CD4-positive, alpha-beta T cell treated with Interleukin-4 for 1 hour (primary cell): ENCODE data around the gene DMAP1.

Source experiments
- DNase-seq, 2 donors: peaks; one replicate each; pipeline ENCODE4 v3.0.0-alpha.2; 2020 to 2022

Gene DMAP1

DNA sequence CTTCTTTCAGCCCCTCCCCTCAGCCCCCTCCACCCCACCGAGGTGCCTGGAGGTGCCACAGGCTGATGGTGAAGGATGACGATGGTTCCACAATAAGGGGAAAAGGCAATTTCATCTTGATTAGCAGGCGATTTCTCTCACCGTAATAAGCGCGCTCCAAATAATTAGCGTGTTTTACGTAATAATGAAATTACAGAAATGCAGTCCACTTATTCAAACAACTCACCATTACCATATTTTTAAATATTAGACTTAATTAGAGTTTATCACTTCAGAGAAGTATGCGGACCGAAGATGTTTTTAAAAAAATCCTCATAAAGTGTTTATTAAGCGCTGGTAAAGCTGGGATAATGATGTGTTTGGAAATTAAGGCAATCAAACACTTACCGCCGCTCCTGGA lies 14.9 kb downstream of the DMAP1 start:
- no peak for DNase-seq

DNA sequence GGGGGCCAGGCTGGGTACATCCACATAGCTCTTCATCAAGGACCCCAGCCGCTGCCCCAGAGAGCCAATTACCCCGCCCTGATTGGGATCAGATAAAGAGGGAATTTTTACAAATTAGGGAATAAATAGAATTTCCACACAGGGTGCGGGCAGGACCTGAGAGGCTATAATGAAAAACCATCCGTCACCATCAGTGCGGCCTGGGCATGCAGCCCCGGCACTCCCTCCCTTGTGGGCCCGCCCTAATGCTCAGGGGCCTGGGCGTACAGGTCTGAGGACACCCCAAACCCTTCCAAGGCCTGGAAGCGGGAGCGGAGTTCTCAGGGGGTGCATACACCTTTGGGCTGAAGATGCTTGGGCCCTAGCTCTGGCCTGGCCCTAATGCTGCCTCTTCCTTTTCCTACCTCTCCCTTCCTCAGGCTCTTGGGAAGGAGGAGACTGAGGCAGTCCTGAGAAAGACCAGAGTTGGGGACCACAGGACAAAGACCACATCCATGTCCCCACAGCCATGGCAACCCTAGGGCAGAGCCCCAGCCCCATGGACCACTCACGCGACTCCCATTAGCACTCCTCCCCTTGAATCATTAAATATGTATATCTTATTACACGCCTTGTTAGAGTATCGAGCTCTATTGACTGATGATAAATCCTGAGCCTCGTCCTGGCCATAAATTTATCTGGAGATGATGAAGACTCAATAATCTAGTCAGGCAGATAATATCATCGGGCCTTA lies 16.3 kb downstream of the DMAP1 start:
- no peak for DNase-seq

DNA sequence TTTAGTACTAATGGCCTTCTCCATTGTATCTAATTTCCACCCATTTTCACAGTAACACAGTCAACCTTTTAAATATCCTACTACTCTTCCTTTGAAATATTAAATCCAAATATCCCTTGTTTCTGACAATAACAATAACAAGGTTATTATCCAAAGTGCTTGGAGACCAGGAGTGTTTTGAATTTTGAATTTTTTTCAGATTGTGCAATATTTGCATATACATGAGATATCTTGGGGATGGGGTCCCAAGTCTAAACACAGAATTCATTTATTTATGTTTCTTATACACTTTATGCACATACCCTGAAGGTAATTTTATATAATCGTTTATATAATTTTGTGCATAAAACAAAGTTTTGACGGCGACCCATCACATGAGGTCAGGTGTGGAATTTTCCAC lies 17.5 kb downstream of the DMAP1 start:
- DNase-seq, result no peak

DNA sequence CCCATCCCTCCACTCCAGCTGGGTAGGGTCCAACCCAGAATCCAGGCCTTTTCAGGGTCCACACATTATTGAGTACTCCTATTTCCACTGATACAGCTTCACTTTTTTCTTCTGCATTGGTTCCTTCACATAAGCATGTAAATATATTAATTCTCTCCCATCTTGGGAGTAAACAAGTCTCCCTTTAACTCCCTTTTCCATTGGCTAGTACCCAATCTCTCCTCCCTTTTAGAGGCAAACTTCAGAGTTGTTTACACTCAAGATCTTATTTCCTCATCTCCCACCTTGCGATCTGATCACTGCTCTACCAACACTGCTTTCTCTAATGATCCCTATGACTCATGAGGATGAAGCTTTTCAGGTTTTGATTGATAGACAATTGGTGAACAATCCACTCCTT lies 20.3 kb downstream of the DMAP1 start:
- no peak for DNase-seq

DNA sequence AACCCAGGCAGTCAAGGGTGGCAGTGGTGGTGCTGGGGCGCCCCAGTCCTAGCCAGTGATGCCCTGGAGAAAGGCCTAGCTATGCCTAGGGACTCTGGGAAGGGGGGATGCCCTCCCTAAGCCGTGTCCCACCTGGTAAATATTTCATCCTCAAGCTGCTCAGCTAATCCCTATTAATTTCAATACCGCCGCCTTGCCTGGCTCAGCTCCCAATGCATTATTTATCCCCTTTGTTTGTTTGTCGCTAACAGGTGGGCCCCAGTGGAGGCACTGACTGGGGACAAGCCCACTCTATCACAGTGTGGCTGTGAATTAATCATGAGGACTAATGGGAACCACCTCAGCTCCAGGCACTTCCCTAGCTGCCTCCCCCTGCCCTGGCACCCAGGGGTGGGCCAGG lies 22.5 kb downstream of the DMAP1 start:
- DNase-seq, result no peak

DNA sequence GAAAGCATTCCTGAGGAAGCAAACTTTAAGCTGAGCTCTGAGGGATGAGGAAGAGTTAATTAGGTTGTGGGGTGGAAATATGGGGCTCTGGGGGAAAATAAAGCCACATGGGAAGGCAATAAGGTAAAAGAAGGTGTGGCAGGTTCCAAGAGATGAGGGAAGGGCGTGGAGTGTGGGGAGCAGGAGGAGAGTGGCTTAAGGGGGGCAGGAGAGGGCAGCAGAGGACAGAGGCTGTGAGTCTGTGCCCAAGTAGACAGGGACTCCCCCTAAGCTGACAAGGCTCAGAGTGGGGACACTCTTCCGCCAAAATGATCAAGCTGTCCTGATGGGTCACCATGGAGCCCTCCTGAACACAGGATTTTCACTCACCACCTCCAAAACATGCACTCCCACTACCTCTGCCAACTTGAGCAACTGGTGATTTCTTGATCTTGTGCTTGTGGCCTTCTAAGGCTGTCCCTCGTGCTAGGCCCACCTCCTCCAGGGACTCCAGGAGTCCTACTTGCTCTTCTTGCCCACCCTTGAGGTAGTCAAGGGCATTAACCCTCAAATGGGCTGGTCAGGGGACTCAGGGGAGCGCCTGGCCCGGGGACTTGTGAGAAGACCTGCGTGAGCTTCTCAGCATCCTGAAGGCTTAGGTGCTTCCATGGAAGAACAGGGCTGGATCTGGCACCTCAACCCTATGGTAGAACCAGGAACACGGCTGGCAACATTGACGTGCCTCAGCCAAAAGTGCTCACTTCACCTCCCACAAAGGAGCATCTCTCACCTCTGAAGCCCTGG lies 23.4 kb downstream of the DMAP1 start:
- no peak for DNase-seq

DNA sequence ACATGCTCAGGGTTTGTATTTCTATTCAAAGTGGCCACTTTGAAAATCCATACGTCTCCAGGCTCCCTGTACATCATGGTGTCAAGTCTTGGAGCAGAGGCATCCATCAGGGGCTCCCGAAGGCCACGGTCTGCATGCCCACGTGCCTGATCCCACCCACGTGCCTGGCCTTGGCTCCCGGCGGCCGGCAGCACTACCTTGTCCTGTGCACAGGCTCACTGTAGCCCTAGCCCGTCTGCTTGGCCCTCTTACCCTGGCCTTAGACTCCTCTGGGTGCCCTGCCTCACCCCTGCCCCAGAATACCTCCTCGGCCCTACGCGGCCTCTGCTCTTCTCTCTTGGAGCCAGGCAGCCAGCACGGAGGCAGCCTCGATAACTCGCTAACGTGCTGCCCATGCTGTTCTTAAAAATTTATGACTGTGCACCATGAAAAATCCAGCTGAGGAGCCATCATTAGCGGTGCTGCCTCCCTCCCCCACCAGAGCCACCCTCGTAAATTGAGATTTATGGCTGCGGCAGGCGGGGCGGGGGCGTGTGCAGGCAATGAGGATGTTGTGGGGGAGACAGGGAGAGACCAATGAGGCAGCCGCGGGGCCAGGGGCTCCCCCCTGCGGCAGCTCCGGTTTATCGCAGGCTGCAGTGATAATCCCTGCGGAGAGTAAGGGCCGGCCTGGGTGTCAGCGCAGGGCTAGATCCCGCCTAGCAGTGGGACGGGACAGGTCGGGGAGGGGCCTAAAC lies 24.6 kb downstream of the DMAP1 start:
- peak; percentile 24 to 40 for DNase-seq

DNA sequence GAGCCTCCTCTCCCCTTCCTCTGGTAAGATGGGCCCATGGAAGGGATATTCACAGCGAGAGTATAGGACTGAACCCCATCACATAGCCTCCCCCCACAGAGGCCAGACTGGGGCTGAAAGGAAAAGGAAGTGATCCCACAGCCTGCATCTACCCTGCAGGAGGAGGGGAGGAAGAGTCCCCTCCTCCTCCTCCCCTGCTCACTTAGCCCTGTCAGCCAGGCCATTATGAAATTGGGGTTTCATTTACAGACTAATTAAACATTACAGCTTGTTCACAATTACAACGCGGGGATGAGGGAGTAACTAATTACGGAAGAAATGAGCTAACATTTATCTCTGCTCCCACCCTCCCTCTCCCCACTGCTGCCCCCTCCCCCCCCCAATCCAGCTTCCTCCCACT lies 25.4 kb downstream of the DMAP1 start:
- DNase-seq, result no peak

DNA sequence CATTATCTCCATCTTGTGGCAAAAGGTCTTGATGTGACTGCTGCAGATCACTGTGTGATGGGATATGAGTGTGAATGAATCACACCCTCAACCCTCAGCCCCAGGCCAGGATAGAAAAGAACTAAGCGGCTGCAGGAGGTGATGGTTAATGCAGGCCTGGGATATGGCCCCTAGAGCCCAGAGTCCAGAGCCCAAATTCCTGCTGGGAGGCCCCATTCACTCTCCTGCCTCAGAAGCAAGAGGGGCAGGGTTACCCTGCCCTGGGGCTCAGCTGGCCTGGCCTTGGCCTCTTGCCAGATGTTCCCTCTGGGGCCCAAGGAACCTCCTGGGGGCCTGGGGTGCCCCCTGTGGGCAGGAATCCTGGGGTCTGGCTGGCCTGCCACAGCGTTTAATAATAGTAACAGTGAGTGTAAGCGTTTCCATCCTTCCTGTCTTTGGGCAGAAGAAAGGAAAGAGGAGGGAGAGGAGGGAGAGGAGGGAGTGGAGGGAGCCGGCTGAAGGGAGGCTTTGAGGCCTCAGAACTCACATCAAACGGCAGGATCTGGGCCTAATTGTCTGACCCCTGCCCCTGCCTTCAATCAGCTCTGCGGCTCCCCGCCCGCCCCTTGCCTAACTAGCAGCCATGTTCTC lies 26.2 kb downstream of the DMAP1 start:
- DNase-seq, result no peak

DNA sequence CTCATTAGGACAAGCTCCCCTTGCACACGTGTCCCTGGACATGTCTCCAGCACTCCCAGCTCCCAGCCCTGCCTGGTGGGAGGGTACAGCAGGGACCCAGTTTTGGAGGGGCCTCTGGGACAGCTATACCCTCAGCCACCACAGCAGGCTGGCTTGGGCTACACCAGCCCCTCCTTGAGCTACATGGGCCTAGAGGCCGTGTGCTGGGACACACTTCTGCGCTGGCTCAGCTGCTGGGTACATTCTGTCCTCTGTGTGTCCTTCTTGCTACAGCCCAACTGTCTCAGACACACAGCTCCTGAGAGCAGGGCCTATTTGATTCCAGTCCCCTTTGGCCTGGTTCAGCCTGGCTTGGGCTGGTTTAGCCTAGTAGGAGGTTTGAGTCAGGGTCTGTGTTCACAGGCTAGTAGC lies 26.7 kb downstream of the DMAP1 start:
- DNase-seq, result no peak

DNA sequence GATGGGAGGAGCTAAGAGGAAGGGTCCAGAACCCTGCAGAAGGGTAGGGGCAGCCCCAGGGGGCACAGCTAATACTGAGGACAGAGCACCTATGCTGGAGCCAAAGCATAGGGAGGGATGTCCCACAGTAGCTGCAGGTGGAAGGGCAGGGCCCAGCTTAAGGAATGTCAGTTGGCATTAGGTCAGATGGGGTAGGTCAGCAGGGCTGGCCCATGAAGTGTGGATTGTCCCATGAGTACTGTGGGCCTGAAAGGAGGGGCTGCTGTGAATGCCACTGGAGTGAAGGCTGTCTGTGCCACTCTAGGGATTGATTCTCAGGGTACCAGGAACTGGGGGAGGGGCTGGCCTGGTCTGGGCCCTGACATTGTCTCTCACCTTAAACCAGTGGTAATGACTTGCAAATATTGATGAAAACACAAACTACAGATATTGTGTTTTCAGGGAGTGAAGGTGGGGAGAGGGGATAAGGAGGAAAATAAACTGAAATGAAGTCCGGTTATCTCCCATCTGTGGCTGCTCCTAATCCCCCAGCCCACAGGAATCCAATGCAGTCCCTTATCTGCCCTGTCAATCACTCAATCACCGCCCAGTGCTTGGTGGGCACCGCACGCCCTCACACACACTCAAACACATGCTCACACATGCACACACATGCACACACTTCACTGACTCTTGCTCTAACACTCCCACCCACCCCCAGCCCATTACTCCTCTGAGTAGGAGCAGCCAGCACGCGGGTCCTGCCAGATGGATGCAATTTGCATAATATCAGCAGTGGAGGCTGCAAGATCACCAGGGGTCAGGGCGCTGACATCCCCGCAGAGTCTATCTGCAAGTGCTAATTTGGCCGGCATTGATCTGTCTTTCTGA lies 27.8 kb downstream of the DMAP1 start:
- DNase-seq, result no peak

DNA sequence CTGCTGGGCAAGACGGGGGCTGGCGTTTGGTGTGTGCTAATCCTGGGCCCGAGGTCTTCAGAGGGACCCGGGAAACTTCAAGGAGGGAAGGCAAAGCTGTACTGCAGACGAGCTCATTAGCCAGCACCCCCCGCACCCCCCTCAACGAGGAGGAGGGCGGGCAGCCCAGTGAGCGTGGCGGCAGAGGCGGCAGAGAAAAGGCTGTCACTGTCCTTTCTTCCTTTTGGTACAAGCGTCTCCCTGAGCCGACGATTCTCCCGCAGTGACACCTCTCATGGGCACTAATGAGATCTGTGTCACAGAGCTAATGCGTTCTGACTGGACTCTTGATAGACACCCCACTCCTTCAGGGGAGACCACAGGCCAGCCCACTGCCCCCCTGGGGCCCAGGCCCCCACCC lies 29.5 kb downstream of the DMAP1 start:
- no peak for DNase-seq

DNA sequence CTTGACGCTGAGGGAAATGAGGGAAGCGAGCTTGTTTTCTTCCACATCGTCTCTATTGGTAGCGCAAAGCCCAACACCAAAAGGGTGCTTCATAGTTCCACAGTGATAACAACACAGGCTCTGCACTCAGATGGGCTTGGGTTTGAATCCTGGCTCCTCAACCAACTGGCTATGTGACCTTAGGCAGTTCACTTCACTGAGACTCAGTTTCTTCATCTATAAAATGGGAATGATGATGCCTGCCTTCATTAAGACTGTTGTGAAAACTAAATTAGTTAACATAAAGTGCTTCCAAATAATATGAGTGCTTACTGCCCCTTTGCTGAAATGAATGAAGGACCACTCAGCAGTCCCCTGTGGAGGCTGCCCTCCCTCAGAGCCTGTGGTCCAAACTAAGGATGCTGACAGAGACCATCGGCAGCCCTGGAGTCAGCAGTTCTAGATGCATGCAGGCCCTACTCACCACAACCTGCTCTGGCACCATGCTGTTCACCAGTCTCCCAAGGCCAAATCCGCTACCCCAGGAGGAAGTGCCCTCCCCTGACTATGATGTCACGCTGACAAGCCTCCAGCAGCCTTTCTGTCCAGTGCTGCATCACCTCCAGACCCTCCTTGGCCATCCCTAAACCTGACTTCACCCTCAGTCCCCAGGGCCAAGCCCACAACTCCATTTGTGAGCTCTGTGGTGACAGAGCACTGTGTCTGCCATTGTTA lies 30.7 kb downstream of the DMAP1 start:
- DNase-seq, result no peak

DNA sequence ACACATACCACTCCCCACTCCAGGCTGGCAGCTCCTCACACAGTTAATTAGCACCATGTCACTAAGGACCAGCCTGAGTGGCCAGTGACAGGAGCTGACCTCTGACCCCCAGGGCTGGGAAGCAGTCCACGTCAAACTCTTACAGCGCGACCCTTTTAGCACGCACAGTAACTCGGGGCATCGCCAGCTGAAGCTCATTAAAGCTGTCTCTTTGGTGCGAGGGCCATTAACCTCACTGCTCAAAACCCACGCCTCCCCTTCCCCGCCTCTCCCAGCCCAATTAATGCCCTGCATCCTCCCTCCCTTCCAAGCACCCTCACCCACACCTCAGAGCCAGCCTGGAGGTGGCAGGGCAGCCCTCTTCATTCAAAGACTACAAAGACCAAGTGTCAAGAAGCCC lies 31.7 kb downstream of the DMAP1 start:
- no peak for DNase-seq

DNA sequence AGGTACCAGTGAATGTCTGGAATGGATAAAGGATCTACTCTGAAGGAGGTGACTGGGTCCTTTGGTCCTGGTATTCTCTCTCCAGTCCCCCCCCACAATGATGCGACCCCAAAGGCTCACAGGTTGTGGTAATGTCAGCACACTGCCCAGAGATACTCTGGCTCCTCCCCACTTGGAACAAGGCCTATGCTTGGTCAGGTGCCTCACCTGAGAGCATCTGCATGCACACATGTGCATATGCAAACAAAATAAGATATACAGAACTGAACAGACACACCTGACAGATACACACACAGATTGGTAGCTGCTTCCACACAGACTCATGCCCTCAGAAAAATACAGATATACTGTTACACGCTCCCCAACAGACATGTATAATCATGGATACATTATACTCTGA lies 33.5 kb downstream of the DMAP1 start:
- DNase-seq, result no peak

DNA sequence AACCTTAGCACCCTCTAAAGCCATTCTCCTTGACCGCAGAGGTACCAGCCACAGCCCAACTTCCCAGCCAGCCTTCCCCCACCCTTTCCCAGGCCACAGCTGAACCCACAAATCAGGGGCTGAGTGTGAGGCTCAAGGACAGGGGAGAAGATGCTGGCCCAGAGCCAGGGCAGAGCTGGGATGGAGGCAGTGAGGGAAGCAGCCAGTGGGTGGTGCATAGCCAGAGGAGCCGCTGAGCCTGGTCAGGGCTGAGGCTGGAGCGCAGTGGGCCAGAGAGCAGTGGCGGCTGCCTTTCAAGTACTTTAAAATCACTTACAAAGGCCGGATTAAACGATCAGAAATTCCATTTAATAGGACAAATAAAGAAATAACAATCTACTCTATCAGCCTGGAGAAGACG lies 36.3 kb downstream of the DMAP1 start:
- no peak for DNase-seq

DNA sequence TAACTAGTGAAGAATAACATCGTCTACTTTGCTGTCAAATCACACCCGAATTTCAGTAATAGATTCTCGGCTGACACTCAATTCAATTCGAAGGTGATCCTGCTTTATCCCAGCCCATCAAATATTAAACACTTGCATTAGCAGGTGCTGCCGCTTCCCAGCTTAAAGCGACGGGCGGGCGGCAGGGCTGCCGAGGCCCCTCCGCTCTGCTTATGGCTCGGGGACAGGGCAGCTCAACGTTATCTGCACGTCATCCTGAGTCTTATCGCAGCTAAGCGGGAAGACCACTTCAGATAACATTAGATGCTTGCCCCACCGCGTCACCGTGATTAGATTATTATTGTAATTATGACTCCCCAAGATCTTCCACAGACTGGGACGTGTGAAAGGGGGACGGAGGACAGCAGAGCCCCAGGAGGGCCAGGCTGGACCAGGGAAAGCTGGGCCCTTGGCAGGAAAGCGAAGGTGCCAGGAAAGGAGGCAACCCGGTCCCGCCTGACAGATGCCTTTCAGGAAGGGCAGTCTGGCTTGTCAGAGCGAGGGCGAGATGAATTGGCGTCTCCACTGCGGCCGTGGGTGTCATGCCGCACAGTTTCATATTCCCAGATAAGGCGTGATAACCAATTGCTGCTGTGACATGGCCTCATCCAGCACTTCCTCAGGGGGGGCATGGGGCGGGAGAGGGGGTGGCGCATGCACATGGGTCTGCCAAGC lies 37.0 kb downstream of the DMAP1 start:
- DNase-seq, result no peak

DNA sequence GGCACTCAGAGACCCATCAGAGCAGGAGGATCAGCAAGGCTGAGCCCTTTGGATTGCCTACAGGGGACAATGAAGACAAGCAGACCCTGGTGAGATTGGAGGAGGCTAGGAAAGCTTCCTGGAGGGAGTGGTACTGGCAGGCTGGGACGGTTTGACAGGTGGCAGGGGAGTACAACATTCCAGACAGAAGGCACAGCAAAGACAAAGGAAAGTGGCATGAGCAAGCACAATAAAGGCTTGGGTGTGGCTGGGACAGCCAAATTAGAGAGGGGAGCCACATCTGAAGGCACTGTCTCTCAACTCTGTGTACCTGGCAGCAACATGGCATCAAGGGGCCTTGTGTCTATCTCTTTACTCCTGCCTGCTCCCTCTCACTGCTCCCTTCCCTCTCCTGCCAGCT lies 38.2 kb downstream of the DMAP1 start:
- DNase-seq, result no peak

DNA sequence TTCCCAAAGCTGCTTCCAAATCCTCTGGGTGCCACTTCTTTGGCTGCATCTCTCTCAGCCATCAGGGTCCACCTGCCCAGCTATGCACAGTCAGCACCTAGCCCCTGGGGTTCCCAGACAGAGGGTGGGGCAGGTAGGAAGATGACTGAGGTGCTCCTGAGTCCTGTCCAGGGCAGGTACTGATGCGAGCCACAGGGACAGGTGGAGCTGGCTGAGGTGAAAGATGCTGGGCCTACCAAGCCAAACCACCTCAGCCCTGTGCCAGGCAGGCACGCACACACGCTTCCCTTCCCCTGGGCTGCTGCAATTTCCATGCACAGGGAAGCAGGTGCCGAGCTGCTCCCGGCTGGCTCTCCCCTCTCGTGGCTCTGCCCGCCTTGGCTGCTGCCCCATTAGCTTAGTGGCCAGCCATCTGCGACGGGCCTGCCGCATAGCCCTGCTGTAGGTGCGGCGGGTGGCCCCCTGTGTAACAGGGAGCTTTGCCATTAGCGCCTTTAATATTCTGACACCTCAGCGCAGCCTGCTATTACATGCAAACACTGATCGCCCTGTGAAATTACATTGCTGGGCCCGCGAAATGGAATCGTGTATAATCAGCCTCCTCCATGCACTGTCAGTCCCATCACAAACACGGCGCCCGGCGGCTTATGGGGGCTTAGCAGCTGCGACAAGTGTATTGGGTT lies 38.9 kb downstream of the DMAP1 start:
- DNase-seq, result no peak

DNA sequence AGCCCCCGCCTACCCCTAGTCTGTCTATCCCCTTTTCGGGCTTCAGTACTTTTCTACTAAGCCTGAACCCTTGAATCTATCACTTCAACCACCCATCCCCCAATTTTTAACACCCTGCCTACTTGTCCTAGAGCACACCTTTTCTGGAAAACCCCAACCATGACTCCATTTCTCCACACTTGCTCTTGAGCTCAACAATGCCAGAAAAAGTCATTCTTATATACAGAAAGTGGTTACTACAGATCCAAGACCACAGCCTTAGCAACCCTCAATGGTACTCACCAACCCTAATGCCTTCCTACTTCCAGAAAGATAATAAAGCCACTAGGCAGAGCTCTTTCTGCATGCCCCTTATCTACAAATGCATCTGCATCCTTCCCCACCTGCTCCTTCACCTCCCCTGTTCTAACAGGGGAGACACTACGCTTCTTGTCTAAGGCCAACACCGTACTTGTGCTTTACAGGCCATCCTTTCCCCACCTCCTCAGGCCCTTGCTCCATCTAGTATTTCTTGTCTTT lies 41.2 kb downstream of the DMAP1 start:
- no peak for DNase-seq
